Neural cell (in vitro differentiated cells): Measurements from ENCODE around the gene RBPJL. TPM values are rescaled to one million over a fixed set of nuclear protein-coding genes. Genes with fewer than 3 reads are reported as not detected.

ENCODE experiments used
- H2AFZ ChIP-seq: fragments of 200-600, 300-800 bp; sonication (generic), shearing (Covaris generic); 2 replicates; pipeline ENCODE4 v1.6.0; 2014; ENCODE audit warnings: low read depth, mild to moderate bottlenecking, antibody characterized with exemption, low read length, moderate library complexity
- H3F3A ChIP-seq: fragments of 200-600 bp; shearing (Covaris generic); 2 replicates; pipeline ENCODE4 v1.6.1; 2016; ENCODE audit warnings: mild to moderate bottlenecking, moderate library complexity, mixed read lengths, antibody characterized with exemption, low read length; ENCODE audit not compliant: insufficient read depth, poor library complexity, severe bottlenecking
- H3K27ac ChIP-seq: fragments of 200-600, 300-800 bp; sonication (generic), shearing (Covaris generic); 2 replicates; pipeline ENCODE4 v1.5.1; 2014; ENCODE audit warnings: mild to moderate bottlenecking, low read length, moderate library complexity
- H3K27me3 ChIP-seq: fragments of 300-800, 200-600 bp; sonication (generic), shearing (Covaris generic); 2 replicates; pipeline ENCODE4 v1.6.0; 2014; ENCODE audit warnings: mild to moderate bottlenecking, low read depth, low read length, moderate library complexity; ENCODE audit not compliant: insufficient read depth
- H3K36me3 ChIP-seq: fragments of 300-800, 200-600 bp; sonication (generic), shearing (Covaris generic); 2 replicates; pipeline ENCODE4 v1.5.1; 2014; ENCODE audit warnings: mild to moderate bottlenecking, antibody characterized with exemption, low read length, moderate library complexity; ENCODE audit not compliant: insufficient read depth
- H3K4me2 ChIP-seq: fragments of 300-800, 200-600 bp; sonication (generic), shearing (Covaris generic); 2 replicates; pipeline ENCODE4 v1.6.0; 2014; ENCODE audit warnings: mild to moderate bottlenecking, low read length
- H3K4me3 ChIP-seq: fragments of 300-800, 200-600 bp; sonication (generic), shearing (Covaris generic); 2 replicates; pipeline ENCODE4 v1.5.1; 2014; ENCODE audit warnings: mild to moderate bottlenecking, low read length, moderate library complexity
- H3K79me2 ChIP-seq: fragments of 200-600 bp; shearing (Covaris generic); replicated peaks from 2 replicates; pipeline ENCODE4 v1.6.0; 2014; ENCODE audit warnings: mild to moderate bottlenecking, low read length, moderate library complexity; ENCODE audit not compliant: insufficient read depth
- H3K9ac ChIP-seq: fragments of 300-800, 200-600 bp; sonication (generic), shearing (Covaris generic); 2 replicates; pipeline ENCODE4 v1.6.1; 2016; ENCODE audit warnings: mild to moderate bottlenecking, low read length, mixed read lengths
- H3K9me2 ChIP-seq: fragments of 200-600 bp; shearing (Covaris generic); 2 replicates; pipeline ENCODE4 v1.6.1; 2016; ENCODE audit warnings: mild to moderate bottlenecking, low read length, mixed read lengths; ENCODE audit not compliant: insufficient read depth
- H3K9me3 ChIP-seq: fragments of 200-600, 300-800 bp; sonication (generic), shearing (Covaris generic); 2 replicates; pipeline ENCODE4 v1.6.1; 2016; ENCODE audit warnings: mild to moderate bottlenecking, mixed run types, low read length, moderate library complexity, mixed read lengths
- H4K20me1 ChIP-seq: fragments of 200-600 bp; shearing (Covaris generic); 2 replicates; pipeline ENCODE4 v1.6.1; 2016; ENCODE audit warnings: mild to moderate bottlenecking, mixed run types; ENCODE audit not compliant: insufficient read depth
- EP300 ChIP-seq: fragments of 450-650 bp; conservative IDR thresholded peaks from 2 replicates; pipeline ENCODE4 v1.6.1; 2014; ENCODE audit warnings: antibody characterized with exemption, mild to moderate bottlenecking, moderate library complexity; ENCODE audit not compliant: poor library complexity, severe bottlenecking
- EZH2 ChIP-seq: fragments of 200-600, 300-800 bp; shearing (Covaris generic), sonication (generic); IDR thresholded peaks from 2 replicates; pipeline ENCODE4 v1.6.1; 2014; ENCODE audit warnings: antibody characterized with exemption, low read length, borderline replicate concordance, mild to moderate bottlenecking; ENCODE audit not compliant: insufficient read depth, poor library complexity, severe bottlenecking
- MXI1 ChIP-seq: fragments of 450-650 bp; conservative IDR thresholded peaks from 2 replicates; pipeline ENCODE4 v1.6.1; 2014; ENCODE audit warnings: antibody characterized with exemption, mild to moderate bottlenecking; ENCODE audit not compliant: poor library complexity, severe bottlenecking
- POLR2AphosphoS5 ChIP-seq: IDR thresholded peaks from 2 replicates; pipeline ENCODE4 v1.6.1; 2012
- RAD21 ChIP-seq: fragments of 450-650 bp; conservative IDR thresholded peaks from 2 replicates; pipeline ENCODE4 v1.6.1; 2014; ENCODE audit warnings: antibody characterized with exemption, mild to moderate bottlenecking, moderate library complexity
- SMC3 ChIP-seq: fragments of 450-650 bp; conservative IDR thresholded peaks from 2 replicates; pipeline ENCODE4 v1.6.1; 2014; ENCODE audit warnings: antibody characterized with exemption, mild to moderate bottlenecking, moderate library complexity; ENCODE audit not compliant: poor library complexity
- TAF1 ChIP-seq: IDR thresholded peaks from 2 replicates; pipeline ENCODE4 v1.6.1; 2012; ENCODE audit warnings: low read depth
- polyA plus RNA-seq: library from polyadenylated mRNA; depleted of rRNA; stranded (reverse); fragments of >200 nt; gene quantifications from 2 replicates; pipeline ENCODE4 v1.2.3, GENCODE V29; 2014
- TF ChIP-seq, protein P1 (sequence below): fragments of 450-650 bp; IDR thresholded peaks from 2 replicates; pipeline ENCODE4 v1.5.1; 2014; ENCODE audit warnings: antibody characterized with exemption, mild to moderate bottlenecking, moderate library complexity; ENCODE audit not compliant: poor library complexity, severe bottlenecking
- TF ChIP-seq, protein P2 (sequence below): IDR thresholded peaks from 2 replicates; pipeline ENCODE4 v1.6.1; 2012; ENCODE audit warnings: borderline replicate concordance

RBPJL gene
- polyA plus RNA-seq, 1 donor from 2014 or later: not detected

DNA sequence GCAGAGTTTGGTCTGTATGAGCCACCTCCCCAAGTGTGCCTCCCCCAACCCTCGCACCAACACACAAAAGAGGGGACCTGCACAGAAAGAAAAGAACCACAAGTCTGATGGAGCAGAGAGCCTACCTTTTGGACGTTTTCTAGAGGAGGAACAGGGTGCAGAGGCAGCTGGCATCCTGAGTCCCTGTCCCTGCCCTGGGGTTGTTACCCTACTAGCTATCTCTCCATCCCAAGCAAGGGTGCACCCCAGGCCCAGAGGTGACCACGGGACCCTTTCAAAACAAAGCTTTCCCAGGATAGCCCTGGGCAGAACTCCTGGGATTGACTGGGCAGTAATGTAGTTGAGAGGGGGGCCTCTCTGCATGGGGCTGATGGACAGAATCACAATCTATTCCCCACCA is 11.2 kb downstream of the RBPJL start:
- H3K27ac ChIP-seq: no peak overlapping the region
- H3F3A ChIP-seq: no peaks in the 10 kb centered on the region
- TF ChIP-seq EP300: no peak
- TF ChIP-seq MXI1: no peak
- no peak for TF ChIP-seq SMC3
- TF ChIP-seq, protein P1, sequence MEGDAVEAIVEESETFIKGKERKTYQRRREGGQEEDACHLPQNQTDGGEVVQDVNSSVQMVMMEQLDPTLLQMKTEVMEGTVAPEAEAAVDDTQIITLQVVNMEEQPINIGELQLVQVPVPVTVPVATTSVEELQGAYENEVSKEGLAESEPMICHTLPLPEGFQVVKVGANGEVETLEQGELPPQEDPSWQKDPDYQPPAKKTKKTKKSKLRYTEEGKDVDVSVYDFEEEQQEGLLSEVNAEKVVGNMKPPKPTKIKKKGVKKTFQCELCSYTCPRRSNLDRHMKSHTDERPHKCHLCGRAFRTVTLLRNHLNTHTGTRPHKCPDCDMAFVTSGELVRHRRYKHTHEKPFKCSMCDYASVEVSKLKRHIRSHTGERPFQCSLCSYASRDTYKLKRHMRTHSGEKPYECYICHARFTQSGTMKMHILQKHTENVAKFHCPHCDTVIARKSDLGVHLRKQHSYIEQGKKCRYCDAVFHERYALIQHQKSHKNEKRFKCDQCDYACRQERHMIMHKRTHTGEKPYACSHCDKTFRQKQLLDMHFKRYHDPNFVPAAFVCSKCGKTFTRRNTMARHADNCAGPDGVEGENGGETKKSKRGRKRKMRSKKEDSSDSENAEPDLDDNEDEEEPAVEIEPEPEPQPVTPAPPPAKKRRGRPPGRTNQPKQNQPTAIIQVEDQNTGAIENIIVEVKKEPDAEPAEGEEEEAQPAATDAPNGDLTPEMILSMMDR: no peak
- TF ChIP-seq POLR2AphosphoS5: no peak
- no peak for TF ChIP-seq EZH2
- TF ChIP-seq, protein P2, sequence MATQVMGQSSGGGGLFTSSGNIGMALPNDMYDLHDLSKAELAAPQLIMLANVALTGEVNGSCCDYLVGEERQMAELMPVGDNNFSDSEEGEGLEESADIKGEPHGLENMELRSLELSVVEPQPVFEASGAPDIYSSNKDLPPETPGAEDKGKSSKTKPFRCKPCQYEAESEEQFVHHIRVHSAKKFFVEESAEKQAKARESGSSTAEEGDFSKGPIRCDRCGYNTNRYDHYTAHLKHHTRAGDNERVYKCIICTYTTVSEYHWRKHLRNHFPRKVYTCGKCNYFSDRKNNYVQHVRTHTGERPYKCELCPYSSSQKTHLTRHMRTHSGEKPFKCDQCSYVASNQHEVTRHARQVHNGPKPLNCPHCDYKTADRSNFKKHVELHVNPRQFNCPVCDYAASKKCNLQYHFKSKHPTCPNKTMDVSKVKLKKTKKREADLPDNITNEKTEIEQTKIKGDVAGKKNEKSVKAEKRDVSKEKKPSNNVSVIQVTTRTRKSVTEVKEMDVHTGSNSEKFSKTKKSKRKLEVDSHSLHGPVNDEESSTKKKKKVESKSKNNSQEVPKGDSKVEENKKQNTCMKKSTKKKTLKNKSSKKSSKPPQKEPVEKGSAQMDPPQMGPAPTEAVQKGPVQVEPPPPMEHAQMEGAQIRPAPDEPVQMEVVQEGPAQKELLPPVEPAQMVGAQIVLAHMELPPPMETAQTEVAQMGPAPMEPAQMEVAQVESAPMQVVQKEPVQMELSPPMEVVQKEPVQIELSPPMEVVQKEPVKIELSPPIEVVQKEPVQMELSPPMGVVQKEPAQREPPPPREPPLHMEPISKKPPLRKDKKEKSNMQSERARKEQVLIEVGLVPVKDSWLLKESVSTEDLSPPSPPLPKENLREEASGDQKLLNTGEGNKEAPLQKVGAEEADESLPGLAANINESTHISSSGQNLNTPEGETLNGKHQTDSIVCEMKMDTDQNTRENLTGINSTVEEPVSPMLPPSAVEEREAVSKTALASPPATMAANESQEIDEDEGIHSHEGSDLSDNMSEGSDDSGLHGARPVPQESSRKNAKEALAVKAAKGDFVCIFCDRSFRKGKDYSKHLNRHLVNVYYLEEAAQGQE: no peak
- no peak for TF ChIP-seq RAD21
- no peak for TF ChIP-seq TAF1
- no peak overlapping the region for H3K9ac ChIP-seq
- H3K4me3 ChIP-seq: no peak overlapping the region
- H3K9me3 ChIP-seq: no peaks in the 10 kb centered on the region
- no peak overlapping the region for H3K4me2 ChIP-seq
- H3K9me2 ChIP-seq: no peaks in the 10 kb centered on the region
- no peaks in the 10 kb centered on the region for H3K27me3 ChIP-seq
- H3K36me3 ChIP-seq: no peaks in the 10 kb centered on the region
- H4K20me1 ChIP-seq: no peaks in the 10 kb centered on the region
- no peak overlapping the region for H2AFZ ChIP-seq
- no peaks in the 10 kb centered on the region for H3K79me2 ChIP-seq

DNA sequence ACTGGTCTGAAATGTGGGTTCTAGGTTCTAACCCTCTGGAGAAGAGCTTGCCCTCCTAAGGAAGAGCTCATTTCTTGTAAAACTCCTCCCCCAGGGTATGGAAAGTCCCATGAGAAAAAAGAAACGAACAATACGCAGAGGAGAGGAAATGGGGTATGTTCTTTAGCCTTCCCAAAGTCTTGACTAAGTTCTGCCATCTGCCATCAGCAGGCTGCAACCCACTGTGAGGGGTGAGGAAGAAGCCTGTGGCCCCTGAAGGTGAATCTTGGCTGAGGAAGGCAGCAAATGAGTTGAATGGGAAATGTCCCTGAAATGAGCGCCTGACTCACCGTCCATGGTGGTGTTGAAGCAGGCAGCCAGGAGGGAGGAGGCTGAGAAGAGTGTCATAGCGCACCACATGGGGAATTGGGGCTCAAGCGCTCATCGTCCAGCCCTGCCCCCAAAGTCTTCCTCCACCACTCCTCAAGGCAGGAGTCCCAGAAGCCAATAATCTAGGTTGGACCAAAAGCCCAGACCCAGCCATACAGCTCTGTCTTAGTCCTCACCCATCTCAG is 11.8 kb downstream of the RBPJL start:
- H3K9me3 ChIP-seq: no peaks in the 10 kb centered on the region
- H2AFZ ChIP-seq: no peak overlapping the region
- no peaks in the 10 kb centered on the region for H3K9me2 ChIP-seq
- no peak overlapping the region for H3K27ac ChIP-seq
- no peaks in the 10 kb centered on the region for H3K36me3 ChIP-seq
- no peaks in the 10 kb centered on the region for H4K20me1 ChIP-seq
- no peaks in the 10 kb centered on the region for H3K79me2 ChIP-seq
- H3K4me3 ChIP-seq: no peak overlapping the region
- no peaks in the 10 kb centered on the region for H3F3A ChIP-seq
- no peaks in the 10 kb centered on the region for H3K27me3 ChIP-seq
- H3K9ac ChIP-seq: no peak overlapping the region
- TF ChIP-seq SMC3 (no peak), EP300 (no peak), EZH2 (no peak), POLR2AphosphoS5 (no peak), TAF1 (no peak)
- TF ChIP-seq, protein P1: no peak
- H3K4me2 ChIP-seq: no peak overlapping the region
